Coronary artery (tissue), 2 donors: Measurements from ENCODE around the gene MCTP2.

Experiments used
- DNase-seq: peaks from one replicate; pipeline ENCODE4 v3.0.0-alpha.2; 2017; ENCODE audit warnings: low spot score
- H3K27ac ChIP-seq, 2 donors: fragments of 200-600 bp; sonication (generic); one replicate each; pipeline ENCODE4 v1.5.1; 2016 to 2019
- H3K4me3 ChIP-seq: fragments of 200-600 bp; sonication (generic); 2 replicates; pipeline ENCODE4 v1.5.1; 2016; ENCODE audit warnings: mild to moderate bottlenecking, moderate library complexity
- CTCF ChIP-seq: fragments of 200-600 bp; sonication (generic); IDR thresholded peaks from one replicate; pipeline ENCODE4 v1.5.1; 2019; ENCODE audit warnings: antibody characterized with exemption

MCTP2 gene

GRCh38 chr15:94282269-94283250, 51.2 kb downstream of the MCTP2 start:
- DNase-seq: no peak
- TF ChIP-seq CTCF: no peak
- Histone ChIP-seq H3K4me3 (no peak overlapping the region), H3K27ac (no peak overlapping the region)

- H3K4me3 ChIP-seq: no peak overlapping the region
- no peak for TF ChIP-seq CTCF
- H3K27ac ChIP-seq: no peak overlapping the region
- DNase-seq: no peak
Observed at GRCh38 chr15:94286583-94286982, 55.2 kb downstream of the MCTP2 start.

- DNase-seq: no peak
- Histone ChIP-seq H3K4me3 (no peak overlapping the region), H3K27ac (no peak overlapping the region)
- no peak for TF ChIP-seq CTCF
Observed at GRCh38 chr15:94287794-94288246, 56.5 kb downstream of the MCTP2 start.

- DNase-seq: no peak
- TF ChIP-seq CTCF: no peak
- H3K27ac ChIP-seq: no peak overlapping the region
- no peak overlapping the region for H3K4me3 ChIP-seq
Observed at GRCh38 chr15:94290730-94291129, 59.4 kb downstream of the MCTP2 start.

- Histone ChIP-seq H3K4me3 (no peak overlapping the region), H3K27ac (no peak overlapping the region)
- DNase-seq: no peak
- TF ChIP-seq CTCF: no peak
Observed at GRCh38 chr15:94293411-94294402, 62.3 kb downstream of the MCTP2 start.

GRCh38 chr15:94294556-94294955, 63.2 kb downstream of the MCTP2 start:
- Histone ChIP-seq H3K4me3 (no peak overlapping the region), H3K27ac (no peak overlapping the region)
- TF ChIP-seq CTCF: no peak
- DNase-seq: no peak
